Peyer's patch (tissue), 4 donors: Measurements from ENCODE around the gene NPLOC4.

ENCODE experiments used
- POLR2A ChIP-seq, 2 donors: fragments of 450-650 bp; IDR thresholded peaks; one replicate each; pipeline ENCODE4 v1.5.1; 2017; ENCODE audit warnings: antibody characterized with exemption in 2 of 2, mild to moderate bottlenecking in 2 of 2, moderate library complexity in 2 of 2
- TF ChIP-seq, protein P1 (sequence below), 6 experiments: fragments of 450-650 bp in 4 of 6; fragments of 200-600 bp in 2 of 6; sonication (generic) in 1 of 6; IDR thresholded peaks; one replicate each; pipeline ENCODE4 v1.5.1; 2017 to 2019; ENCODE audit warnings: antibody characterized with exemption in 6 of 6, mild to moderate bottlenecking in 3 of 6, moderate library complexity in 1 of 6

DNA sequence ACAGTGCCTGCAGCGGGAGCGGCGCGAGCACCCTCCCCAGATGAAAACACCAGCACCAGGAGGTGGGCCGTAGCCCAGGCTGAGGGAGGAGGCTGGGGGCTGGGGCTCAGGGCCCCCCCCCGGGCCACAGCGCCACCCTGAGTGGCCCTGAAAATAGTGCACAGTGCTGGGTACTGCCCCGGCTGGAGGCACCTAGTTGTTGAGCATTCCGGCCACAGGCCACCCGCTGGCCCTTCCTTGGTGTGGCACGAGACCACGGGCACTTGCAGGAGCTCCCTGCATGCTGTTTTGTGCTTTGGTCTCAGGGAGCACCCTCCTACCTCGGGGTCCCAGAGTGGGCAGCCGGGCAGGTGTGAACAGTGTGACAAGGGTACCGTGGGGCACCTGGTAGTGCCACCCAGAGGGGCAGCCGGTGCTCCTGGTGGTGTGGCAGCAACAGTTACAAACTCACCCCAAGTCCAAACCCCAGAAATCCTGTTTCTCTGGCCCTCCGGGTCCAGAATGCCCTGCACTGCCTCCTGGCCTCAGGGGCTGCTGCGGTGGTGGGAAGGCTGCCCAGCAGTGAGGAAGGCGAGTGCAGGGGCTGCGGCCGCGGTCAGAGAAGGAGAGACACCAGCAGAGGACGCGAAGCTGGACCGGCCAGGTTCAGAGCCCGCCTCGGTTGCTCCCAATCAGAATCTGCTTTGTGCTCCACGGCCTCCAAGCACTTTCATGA lies 96.8 kb downstream of the NPLOC4 start:
- TF ChIP-seq, protein P1, sequence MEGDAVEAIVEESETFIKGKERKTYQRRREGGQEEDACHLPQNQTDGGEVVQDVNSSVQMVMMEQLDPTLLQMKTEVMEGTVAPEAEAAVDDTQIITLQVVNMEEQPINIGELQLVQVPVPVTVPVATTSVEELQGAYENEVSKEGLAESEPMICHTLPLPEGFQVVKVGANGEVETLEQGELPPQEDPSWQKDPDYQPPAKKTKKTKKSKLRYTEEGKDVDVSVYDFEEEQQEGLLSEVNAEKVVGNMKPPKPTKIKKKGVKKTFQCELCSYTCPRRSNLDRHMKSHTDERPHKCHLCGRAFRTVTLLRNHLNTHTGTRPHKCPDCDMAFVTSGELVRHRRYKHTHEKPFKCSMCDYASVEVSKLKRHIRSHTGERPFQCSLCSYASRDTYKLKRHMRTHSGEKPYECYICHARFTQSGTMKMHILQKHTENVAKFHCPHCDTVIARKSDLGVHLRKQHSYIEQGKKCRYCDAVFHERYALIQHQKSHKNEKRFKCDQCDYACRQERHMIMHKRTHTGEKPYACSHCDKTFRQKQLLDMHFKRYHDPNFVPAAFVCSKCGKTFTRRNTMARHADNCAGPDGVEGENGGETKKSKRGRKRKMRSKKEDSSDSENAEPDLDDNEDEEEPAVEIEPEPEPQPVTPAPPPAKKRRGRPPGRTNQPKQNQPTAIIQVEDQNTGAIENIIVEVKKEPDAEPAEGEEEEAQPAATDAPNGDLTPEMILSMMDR (IDR thresholded peaks at IDR 0.05) = no peak
- TF ChIP-seq POLR2A (IDR thresholded peaks at IDR 0.05) = no peak
